ENCODE measurements around the gene CFAP46. TPM values are rescaled to one million over a fixed set of nuclear protein-coding genes. Genes with fewer than 3 reads are reported as not detected.
A peak's percentile ranks its signal among the peaks of the same experiment; 100 is the strongest.

The CFAP46 gene
- total and polyA plus RNA-seq, 2 of the 8 experiments (the other 6 are each of a cell fraction or from before 2014, with no cell fraction given), result 2.6 to 4.8 TPM

DNA sequence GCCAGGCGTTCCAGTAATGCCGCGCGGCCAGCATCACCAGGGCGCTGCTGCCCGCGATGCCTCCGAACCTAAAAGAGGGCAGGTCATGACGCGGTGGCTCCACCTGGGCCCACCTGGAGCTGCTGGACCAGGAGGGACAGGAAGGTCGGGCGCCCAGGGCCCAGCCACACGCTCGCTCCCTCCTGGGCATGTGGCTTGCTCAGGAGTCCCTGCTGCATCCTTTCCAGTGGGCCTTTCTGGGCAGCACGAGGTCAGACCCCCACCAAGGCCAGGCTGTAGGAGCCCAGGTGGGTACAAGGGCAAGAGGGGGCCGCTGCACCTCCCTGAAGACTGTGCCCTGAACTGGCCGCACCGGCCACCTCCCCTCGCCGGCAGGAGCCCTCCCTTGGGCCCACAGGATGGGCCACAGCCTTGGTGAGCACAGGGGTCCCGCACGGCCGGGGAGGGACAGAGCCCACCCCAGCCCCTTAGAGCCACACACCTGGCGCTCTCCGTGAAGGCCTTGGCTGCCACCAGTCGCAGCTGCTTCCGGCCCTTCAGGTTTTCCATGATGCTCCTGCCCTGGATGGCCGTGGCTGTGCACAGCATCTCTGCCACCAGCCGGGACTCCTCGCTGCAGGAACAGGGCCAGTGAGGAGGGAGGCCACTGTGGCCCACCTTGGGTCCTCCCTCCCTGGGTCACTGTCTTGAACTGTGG lies 43.2 kb downstream of the CFAP46 start:
- Histone ChIP-seq H3K4me2 (ENCODE audit: insufficient read depth in 1 of 2, low read depth in 2 of 2, low read length in 2 of 2) (no peak overlapping the region), H2BK15ac (ENCODE audit: low read length) (no peak overlapping the region), H4K5ac (ENCODE audit: insufficient read length, low read depth, low read length) (no peak overlapping the region), H2BK5ac (ENCODE audit: low read depth, low read length) (no peak overlapping the region), H3K79me1 (ENCODE audit: low read depth, low read length) (no peaks in the 10 kb centered on the region), H3K27me3 (replicated peaks in 1 of 4; ENCODE audit: control insufficient read depth in 3 of 4, extremely low read depth in 1 of 4, insufficient read depth in 3 of 4, low read length in 3 of 4) (no peaks in the 10 kb centered on the region), H3K79me2 (ENCODE audit: control insufficient read depth in 1 of 2, insufficient read depth in 2 of 2, low read length in 2 of 2) (no peaks in the 10 kb centered on the region), H4K8ac (ENCODE audit: extremely low read depth, insufficient read depth, low read length) (peak overlapping the region; percentile 78; the same call in 1 of the 2 replicates), H2BK12ac (ENCODE audit: low read depth, low read length) (no peak overlapping the region), H3K36me3 (ENCODE audit: control insufficient read depth in 2 of 4, insufficient read depth in 4 of 4, low read length in 3 of 4) (no peaks in the 10 kb centered on the region), H2AFZ (ENCODE audit: low read length) (no peak overlapping the region), H4K91ac (replicated peaks; ENCODE audit: insufficient read length, low read length) (no peak overlapping the region), H3K23me2 (ENCODE audit: low read depth, low read length) (peaks cover 3% of the 10 kb centered on the region; the same call in 1 of the 2 replicates), H3K9me3 (ENCODE audit: insufficient read depth in 2 of 2, low read depth in 1 of 2, low read length in 1 of 2) (peaks cover 7 to 8% of the 10 kb centered on the region in 2 experiments; a peak in 3 of 4 replicates), H3K23ac (ENCODE audit: insufficient read length) (no peak overlapping the region), H2AK5ac (ENCODE audit: low read depth, low read length) (no peak overlapping the region), H3K9ac (replicated peaks in 1 of 4; ENCODE audit: extremely low read depth in 1 of 4, low read depth in 3 of 4, low read length in 3 of 4) (no peak overlapping the region), H2BK20ac (ENCODE audit: low read length) (no peak overlapping the region), H4K20me1 (replicated peaks in 1 of 2; ENCODE audit: control insufficient read depth in 1 of 2, insufficient read depth in 2 of 2, low read length in 2 of 2) (no peaks in the 10 kb centered on the region), H3K56ac (replicated peaks; ENCODE audit: insufficient read length, low read depth, low read length) (no peak overlapping the region), H3K18ac (ENCODE audit: extremely low read depth, low read length) (no peak overlapping the region), H3K14ac (ENCODE audit: insufficient read length) (no peak overlapping the region), H3K4ac (replicated peaks; ENCODE audit: insufficient read length, low read depth, low read length) (no peak overlapping the region), H3K4me3 (ENCODE audit: extremely low read depth in 1 of 4, insufficient read depth in 2 of 4, low read depth in 3 of 4, low read length in 4 of 4) (no peak overlapping the region), H2BK120ac (replicated peaks; ENCODE audit: low read depth, low read length) (no peak overlapping the region), H3K27ac (ENCODE audit: low read depth, low read length) (no peak overlapping the region), H3K4me1 (replicated peaks in 1 of 4; ENCODE audit: control insufficient read depth in 3 of 4, insufficient read depth in 4 of 4, low read length in 3 of 4) (no peaks in the 10 kb centered on the region; a peak in 1 of 7 replicates)
- POLR2A ChIA-PET (ENCODE audit: partially characterized antibody), result no interaction called here
- no peak for TF ChIP-seq RXRA (IDR thresholded peaks at IDR 0.05; ENCODE audit: insufficient read depth, low read depth, low read length)
- no peak for TF ChIP-seq JUND (IDR thresholded peaks at IDR 0.05; ENCODE audit: low read length)
- TF ChIP-seq POLR2A (IDR thresholded peaks at IDR 0.05; ENCODE audit: control extremely low read depth in 1 of 2, low read depth in 2 of 2, low read length in 2 of 2), result no peak
- TF ChIP-seq SIRT6 (IDR thresholded peaks at IDR 0.05; ENCODE audit: low read length), result no peak
- no peak for TF ChIP-seq FOSL1 (IDR thresholded peaks at IDR 0.05; ENCODE audit: insufficient read depth, low read depth, low read length)
- CTCF ChIA-PET (ENCODE audit: partially characterized antibody), result interaction anchor here (1.3 to 1.8 kb wide), 2 partner anchors 22 to 225 kb away, joined by 4 to 7 read pairs; no protein-coding TSS in a partner anchor
- 89% methylated on average over 28 of the region's 30 CpGs; no CpG with 5 or more reads in 1 of the 2 experiments for WGBS, 2 experiments (ENCODE audit: extremely low coverage in 1 of 2, insufficient coverage in 1 of 2, insufficient read length in 1 of 2, insufficient replicate concordance in 2 of 2, low coverage in 1 of 2, low lambda C conversion rate in 2 of 2, missing lambda C conversion rate in 1 of 2)
- no peak for FAIRE-seq
- DNase-seq (ENCODE audit: low read depth in 1 of 2, low spot score in 2 of 2), result no peak
